DMS79 treated with DMSO at 0.1 percent for 48 hours (cell line): ENCODE results near the gene C10orf105.

ENCODE experiments used
- DNase-seq: peaks from one replicate; lab custom pipeline; 2025; lab: John Stamatoyannopoulos, UW

Gene C10orf105

GRCh38 chr10:71675295-71675970 lies 44.1 kb downstream of the C10orf105 start:
- DNase-seq: no peak

GRCh38 chr10:71671994-71672946 lies 47.3 kb downstream of the C10orf105 start:
- no peak for DNase-seq

GRCh38 chr10:71667387-71667752 lies 52.2 kb downstream of the C10orf105 start:
- DNase-seq: no peak

DNA sequence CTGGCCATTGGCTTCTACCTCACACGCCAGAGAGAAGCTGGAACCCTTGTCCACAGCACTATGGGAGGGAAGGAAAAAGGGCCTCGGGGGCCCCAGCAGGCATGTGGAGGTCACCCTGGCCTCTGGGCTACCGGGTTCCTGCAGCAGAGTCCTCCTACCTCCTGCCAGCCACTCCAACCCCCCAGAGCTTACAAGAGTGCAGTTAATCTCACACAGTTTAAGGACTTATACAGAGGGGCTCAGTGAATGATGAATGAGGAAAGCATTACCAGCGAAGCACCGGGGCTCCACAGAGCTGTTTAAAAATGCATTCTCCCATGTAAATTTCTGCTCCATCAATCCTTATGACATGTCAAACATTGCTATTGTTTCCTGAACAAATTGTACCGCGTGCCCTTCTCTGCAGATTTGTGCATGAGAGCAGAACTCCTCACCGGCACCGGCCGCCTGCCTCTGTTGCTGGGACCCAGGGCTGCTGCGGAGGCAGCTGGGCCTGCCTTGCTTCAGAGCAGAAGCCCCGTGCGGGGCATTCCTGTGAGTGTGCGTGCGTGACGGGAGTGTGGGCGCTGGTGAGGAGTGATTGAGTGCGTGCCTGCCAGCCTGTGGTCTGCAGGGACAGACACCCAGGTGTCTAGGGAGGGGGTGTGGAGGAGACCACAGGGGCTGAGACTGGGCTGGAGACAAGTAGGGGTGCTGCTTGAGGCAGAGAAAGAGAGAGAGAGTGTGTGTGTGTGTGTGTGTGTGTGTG lies 52.8 kb downstream of the C10orf105 start:
- peak; percentile 5 for DNase-seq

GRCh38 chr10:71665456-71665855 lies 54.1 kb downstream of the C10orf105 start:
- no peak for DNase-seq

DNA sequence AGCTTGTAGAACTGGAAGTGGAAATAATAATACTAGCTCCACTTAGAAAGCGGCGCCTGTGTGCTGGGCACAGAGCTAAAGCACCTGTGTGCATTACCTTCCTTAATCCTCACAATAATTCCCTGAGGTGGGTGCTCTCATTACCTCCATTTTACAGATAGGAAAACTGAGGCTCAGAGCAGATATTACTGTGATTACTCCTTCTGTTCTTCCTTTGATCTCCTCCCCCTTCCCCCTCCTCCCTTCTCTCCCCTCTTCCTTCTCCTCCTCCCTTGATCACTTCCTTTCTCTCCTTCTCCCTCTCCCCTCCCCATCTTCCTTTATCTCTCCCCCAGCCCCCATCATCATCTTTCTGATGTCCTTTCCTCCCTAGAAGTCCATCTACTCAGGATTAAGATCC lies 55.0 kb downstream of the C10orf105 start:
- DNase-seq: no peak

GRCh38 chr10:71663311-71663710 lies 56.3 kb downstream of the C10orf105 start:
- DNase-seq: no peak

GRCh38 chr10:71661779-71662336 lies 57.7 kb downstream of the C10orf105 start:
- no peak for DNase-seq
